Coronary artery (tissue), 2 donors: ENCODE data around the gene DHX57.
A peak's percentile ranks its signal among the peaks of the same experiment; 100 is the strongest.

ENCODE experiments used
- DNase-seq: peaks from one replicate; pipeline ENCODE4 v3.0.0-alpha.2; 2017; ENCODE audit warnings: low spot score
- H3K27ac ChIP-seq, 2 donors: fragments of 200-600 bp; sonication (generic); one replicate each; pipeline ENCODE4 v1.5.1; 2016 to 2019
- H3K4me3 ChIP-seq: fragments of 200-600 bp; sonication (generic); 2 replicates; pipeline ENCODE4 v1.5.1; 2016; ENCODE audit warnings: mild to moderate bottlenecking, moderate library complexity
- TF ChIP-seq, protein P1 (sequence below): fragments of 200-600 bp; sonication (generic); IDR thresholded peaks from one replicate; pipeline ENCODE4 v1.5.1; 2019; ENCODE audit warnings: antibody characterized with exemption

The DHX57 gene

DNA sequence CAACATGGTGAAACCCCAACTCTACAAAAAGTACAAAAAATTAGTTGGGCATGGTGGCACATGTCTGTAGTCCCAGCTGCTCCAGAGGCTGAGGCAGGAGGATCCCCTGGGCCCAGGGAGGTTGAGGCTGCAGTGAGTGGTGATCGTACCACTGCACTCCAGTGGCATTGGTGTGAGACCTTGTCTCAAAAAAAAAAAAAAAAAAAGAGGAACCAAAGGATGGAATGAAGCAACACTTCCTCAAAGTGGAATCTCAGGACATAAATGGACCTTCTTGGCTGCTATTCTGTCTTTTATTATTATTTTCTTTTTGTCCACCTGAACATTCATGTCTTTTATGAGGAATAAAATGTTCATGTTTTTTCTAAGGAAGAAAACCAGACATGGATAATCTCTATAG lies 84.0 kb downstream of the DHX57 start:
- TF ChIP-seq, protein P1, sequence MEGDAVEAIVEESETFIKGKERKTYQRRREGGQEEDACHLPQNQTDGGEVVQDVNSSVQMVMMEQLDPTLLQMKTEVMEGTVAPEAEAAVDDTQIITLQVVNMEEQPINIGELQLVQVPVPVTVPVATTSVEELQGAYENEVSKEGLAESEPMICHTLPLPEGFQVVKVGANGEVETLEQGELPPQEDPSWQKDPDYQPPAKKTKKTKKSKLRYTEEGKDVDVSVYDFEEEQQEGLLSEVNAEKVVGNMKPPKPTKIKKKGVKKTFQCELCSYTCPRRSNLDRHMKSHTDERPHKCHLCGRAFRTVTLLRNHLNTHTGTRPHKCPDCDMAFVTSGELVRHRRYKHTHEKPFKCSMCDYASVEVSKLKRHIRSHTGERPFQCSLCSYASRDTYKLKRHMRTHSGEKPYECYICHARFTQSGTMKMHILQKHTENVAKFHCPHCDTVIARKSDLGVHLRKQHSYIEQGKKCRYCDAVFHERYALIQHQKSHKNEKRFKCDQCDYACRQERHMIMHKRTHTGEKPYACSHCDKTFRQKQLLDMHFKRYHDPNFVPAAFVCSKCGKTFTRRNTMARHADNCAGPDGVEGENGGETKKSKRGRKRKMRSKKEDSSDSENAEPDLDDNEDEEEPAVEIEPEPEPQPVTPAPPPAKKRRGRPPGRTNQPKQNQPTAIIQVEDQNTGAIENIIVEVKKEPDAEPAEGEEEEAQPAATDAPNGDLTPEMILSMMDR = no peak
- no peak overlapping the region for H3K4me3 ChIP-seq
- no peak overlapping the region for H3K27ac ChIP-seq
- no peak for DNase-seq

DNA sequence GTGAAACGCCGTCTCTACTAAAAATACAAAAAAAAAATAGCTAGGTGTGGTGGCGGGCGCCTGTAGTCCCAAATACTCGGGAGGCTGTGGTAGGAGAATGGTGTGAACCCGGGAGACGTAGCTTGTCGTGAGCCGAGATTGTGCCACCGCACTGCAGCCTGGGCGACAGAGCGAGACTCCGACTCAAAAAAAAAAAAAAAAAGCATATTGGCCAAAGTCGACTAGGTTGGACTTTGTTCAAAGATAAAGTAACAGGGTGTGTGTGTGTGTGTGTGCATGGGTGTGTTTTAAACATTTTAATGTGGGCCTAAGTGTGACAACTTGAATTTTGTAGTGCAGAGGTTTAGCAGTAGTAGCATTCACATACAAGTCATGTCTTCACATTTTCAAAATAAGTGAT lies 86.0 kb downstream of the DHX57 start:
- TF ChIP-seq, protein P1 = no peak
- DNase-seq = no peak
- no peak overlapping the region for H3K27ac ChIP-seq

DNA sequence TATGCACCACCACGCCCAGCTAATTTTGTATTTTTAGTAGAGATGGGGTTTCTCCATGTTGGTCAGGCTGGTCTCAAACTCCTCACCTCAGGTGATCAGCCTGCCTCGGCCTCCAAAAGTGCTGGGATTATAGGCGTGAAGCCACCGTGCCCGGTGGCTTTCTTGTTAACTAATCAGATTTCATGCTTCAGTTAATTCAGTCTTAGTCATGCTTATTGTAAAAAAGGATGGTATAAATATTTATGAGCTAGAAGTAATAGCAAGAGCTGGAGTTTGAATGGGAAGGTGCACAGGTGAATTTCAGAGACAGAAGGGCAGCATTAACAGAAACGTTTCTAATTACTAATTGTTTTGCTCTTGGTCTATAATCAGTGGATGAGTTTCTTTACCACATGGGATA lies 87.4 kb downstream of the DHX57 start:
- TF ChIP-seq, protein P1 = no peak
- DNase-seq = no peak
- H3K27ac ChIP-seq = no peak overlapping the region
- no peak overlapping the region for H3K4me3 ChIP-seq

More for the DNA sequence above, 86.0 kb downstream of the DHX57 start:
- no peak overlapping the region for H3K4me3 ChIP-seq

DNA sequence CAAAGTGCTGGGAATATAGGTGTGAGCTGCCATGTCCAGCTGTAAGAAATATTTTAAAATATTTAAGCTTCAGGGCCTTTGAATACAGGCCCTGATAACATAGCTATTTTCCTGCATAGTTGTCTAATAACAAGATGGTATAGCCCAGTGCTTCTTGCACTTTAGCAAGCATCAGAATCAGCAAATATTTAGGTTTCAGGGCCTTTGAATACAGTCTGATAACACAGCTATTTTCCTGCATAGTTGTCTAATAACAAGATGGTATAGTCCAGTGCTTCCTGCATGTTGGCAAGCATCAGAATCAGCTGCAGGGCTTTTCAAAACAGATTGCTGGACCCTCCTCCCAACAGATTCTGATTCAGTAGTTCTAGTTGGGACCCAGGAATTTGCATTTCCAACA lies 92.1 kb downstream of the DHX57 start:
- Histone ChIP-seq H3K4me3 (no peak overlapping the region), H3K27ac (no peak overlapping the region)
- no peak for DNase-seq
- TF ChIP-seq, protein P1 = no peak

DNA sequence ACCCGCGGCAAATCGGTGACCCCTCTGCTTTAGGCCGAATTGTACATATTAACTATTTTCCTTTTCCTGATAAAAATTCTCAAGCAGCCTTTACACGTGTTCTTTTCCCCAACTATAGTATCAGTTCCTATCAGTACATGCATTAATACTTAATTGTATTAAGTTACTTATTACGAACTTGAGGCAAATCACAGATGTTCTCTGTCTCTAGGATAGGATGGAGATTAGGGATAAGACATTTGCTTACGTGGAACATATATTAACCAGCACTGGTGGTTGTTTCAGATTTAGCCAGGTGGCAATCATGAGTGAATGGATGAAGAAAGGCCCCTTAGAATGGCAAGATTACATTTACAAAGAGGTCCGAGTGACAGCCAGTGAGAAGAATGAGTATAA lies 97.0 kb downstream of the DHX57 start:
- no peak for DNase-seq
- Histone ChIP-seq H3K4me3 (peak overlapping the region; percentile 70), H3K27ac (peak overlapping the region in 1 of 2 donors; percentile 62)
- TF ChIP-seq, protein P1 = no peak

DNA sequence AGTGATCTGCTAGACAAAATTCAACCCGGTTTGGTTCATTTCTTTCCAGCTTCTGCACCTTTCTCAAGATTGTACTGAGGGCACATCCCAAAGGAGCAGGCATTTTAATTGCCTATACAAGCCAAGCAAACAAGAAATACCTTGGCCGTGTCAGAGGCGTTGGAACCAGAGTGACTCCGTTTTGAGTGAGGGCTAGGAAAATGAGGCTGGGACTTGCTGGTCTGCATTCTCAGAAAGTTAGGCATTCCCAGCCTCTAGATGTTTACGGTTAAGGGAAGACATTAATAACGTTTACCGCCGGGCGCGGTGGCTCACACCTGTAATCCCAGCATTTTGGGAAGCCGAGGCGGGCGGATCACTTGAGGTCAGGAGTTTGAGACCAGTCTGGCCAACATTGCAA lies 99.2 kb downstream of the DHX57 start:
- TF ChIP-seq, protein P1 = no peak
- DNase-seq = no peak
- no peak overlapping the region for H3K27ac ChIP-seq
- H3K4me3 ChIP-seq = no peak overlapping the region

DNA sequence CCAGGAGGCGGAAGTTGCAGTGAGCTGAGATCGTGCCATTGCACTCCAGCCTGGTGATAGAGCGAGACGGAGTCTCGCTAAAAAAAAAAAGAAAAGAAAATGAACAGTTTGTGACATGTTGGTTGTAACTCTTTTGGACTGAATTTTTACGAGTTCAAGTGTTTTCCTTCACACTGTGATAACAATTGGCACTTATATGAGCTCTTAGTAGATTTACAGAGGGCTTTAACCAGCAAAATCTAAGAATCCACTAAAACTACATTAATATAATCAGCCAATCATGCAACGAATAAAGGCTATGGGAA lies 99.9 kb downstream of the DHX57 start:
- no peak overlapping the region for H3K4me3 ChIP-seq
- DNase-seq = no peak
- no peak overlapping the region for H3K27ac ChIP-seq
- TF ChIP-seq, protein P1 = no peak
